ENCODE results near the gene LAIR2. TPM values are rescaled to one million over a fixed set of nuclear protein-coding genes. Genes with fewer than 3 reads are reported as not detected.
"Not testable (repeated sequence)": the region's sequence is repeated elsewhere in the genome, so short reads cannot be mapped to it uniquely, and the experiment has no call there.

Gene LAIR2
- total RNA-seq, 1 experiment from 2014 or later: not detected

GRCh38 chr19:54464630-54465425, 37.8 kb upstream of the LAIR2 start:
- DNase-seq (ENCODE audit: low spot score): peak; percentile 84

GRCh38 chr19:54465426-54466109, 37.1 kb upstream of the LAIR2 start:
- DNase-seq (ENCODE audit: low spot score): no peak

GRCh38 chr19:54466110-54466480, 36.5 kb upstream of the LAIR2 start:
- DNase-seq (ENCODE audit: low spot score): not testable (repeated sequence)

GRCh38 chr19:54469496-54469934, 33.1 kb upstream of the LAIR2 start:
- DNase-seq (ENCODE audit: low spot score): no peak

GRCh38 chr19:54470276-54470887, 32.2 kb upstream of the LAIR2 start:
- no peak for DNase-seq (ENCODE audit: low spot score)

GRCh38 chr19:54470991-54471782, 31.4 kb upstream of the LAIR2 start:
- DNase-seq (ENCODE audit: low spot score): no peak

- peak; percentile 70 for DNase-seq (ENCODE audit: low spot score)
These were observed 29.4 kb upstream of the LAIR2 start, which contains the start of gene CDC42EP5 for GRCh38 chr19:54473071-54473891. Gene CDC42EP5 (minus strand): TSS chr19:54473296. CDS start chr19:54465547, 7,749 bp downstream.

GRCh38 chr19:54473892-54474372, 28.7 kb upstream of the LAIR2 start:
- DNase-seq (ENCODE audit: low spot score): no peak

GRCh38 chr19:54475706-54476105, 26.9 kb upstream of the LAIR2 start:
- no peak for DNase-seq (ENCODE audit: low spot score)

- no peak for DNase-seq (ENCODE audit: low spot score)
These were observed 25.0 kb upstream of the LAIR2 start for GRCh38 chr19:54477650-54478049.

- peak; percentile 44 for DNase-seq (ENCODE audit: low spot score)
These were observed 23.9 kb upstream of the LAIR2 start for GRCh38 chr19:54478677-54479266.

GRCh38 chr19:54480051-54480450, 22.6 kb upstream of the LAIR2 start:
- no peak for DNase-seq (ENCODE audit: low spot score)

- DNase-seq (ENCODE audit: low spot score): peak; percentile 53
These were observed 21.2 kb upstream of the LAIR2 start for GRCh38 chr19:54481326-54481930.

GRCh38 chr19:54482889-54483288, 19.7 kb upstream of the LAIR2 start:
- DNase-seq (ENCODE audit: low spot score): no peak

- no peak for DNase-seq (ENCODE audit: low spot score)
These were observed 18.2 kb upstream of the LAIR2 start for GRCh38 chr19:54484451-54484850.

GRCh38 chr19:54485851-54486250, 16.8 kb upstream of the LAIR2 start:
- DNase-seq (ENCODE audit: low spot score): no peak

GRCh38 chr19:54489341-54489740, 13.3 kb upstream of the LAIR2 start:
- no peak for DNase-seq (ENCODE audit: low spot score)

GRCh38 chr19:54489766-54490165, 12.9 kb upstream of the LAIR2 start:
- no peak for DNase-seq (ENCODE audit: low spot score)

- no peak for DNase-seq (ENCODE audit: low spot score)
These were observed 10.1 kb upstream of the LAIR2 start for GRCh38 chr19:54492568-54492967.

- DNase-seq (ENCODE audit: low spot score): not testable (repeated sequence)
These were observed 9.6 kb upstream of the LAIR2 start for GRCh38 chr19:54493056-54493455.
